HG03575 (cell line): ENCODE data around the gene MTCH1.

Experiments
- ATAC-seq: cut with Tn5 transposase; IDR thresholded peaks from one replicate; pipeline ENCODE4 v1.9.1; 2021; ENCODE audit not compliant: unreplicated experiment, insufficient number of reproducible peaks, low FRiP score; ENCODE audit errors: extremely low read depth

Gene MTCH1

GRCh38 chr6:36985808-36986703 lies at the start of gene MTCH1:
Gene MTCH1 (minus strand): TSS chr6:36986196. CDS start chr6:36986173, 23 bp downstream.
- ATAC-seq = peak; percentile 49

GRCh38 chr6:37033819-37034795 lies 48.1 kb upstream of the MTCH1 start:
- no peak for ATAC-seq

- no peak for ATAC-seq
These were observed 47.3 kb upstream of the MTCH1 start for GRCh38 chr6:37033255-37033654.

GRCh38 chr6:37032239-37032638 lies 46.2 kb upstream of the MTCH1 start:
- ATAC-seq = no peak

GRCh38 chr6:37030599-37030998 lies 44.6 kb upstream of the MTCH1 start:
- no peak for ATAC-seq

- no peak for ATAC-seq
These were observed 43.4 kb upstream of the MTCH1 start for GRCh38 chr6:37029249-37029971.

- ATAC-seq = no peak
These were observed 41.9 kb upstream of the MTCH1 start for GRCh38 chr6:37027811-37028469.

- no peak for ATAC-seq
These were observed 41.2 kb upstream of the MTCH1 start for GRCh38 chr6:37027036-37027720.

GRCh38 chr6:37025621-37026466 lies 39.8 kb upstream of the MTCH1 start:
- no peak for ATAC-seq

- ATAC-seq = no peak
These were observed 38.8 kb upstream of the MTCH1 start for GRCh38 chr6:37024656-37025337.

- ATAC-seq = no peak
These were observed 36.3 kb upstream of the MTCH1 start for GRCh38 chr6:37022135-37022863.

- ATAC-seq = no peak
These were observed 35.5 kb upstream of the MTCH1 start for GRCh38 chr6:37021356-37022129.

GRCh38 chr6:37020812-37021211 lies 34.8 kb upstream of the MTCH1 start:
- no peak for ATAC-seq

- no peak for ATAC-seq
These were observed 34.4 kb upstream of the MTCH1 start for GRCh38 chr6:37020381-37020780.

GRCh38 chr6:37019065-37019450 lies 33.1 kb upstream of the MTCH1 start:
- ATAC-seq = no peak
